ENCODE measurements around the gene CEP112.

DNA sequence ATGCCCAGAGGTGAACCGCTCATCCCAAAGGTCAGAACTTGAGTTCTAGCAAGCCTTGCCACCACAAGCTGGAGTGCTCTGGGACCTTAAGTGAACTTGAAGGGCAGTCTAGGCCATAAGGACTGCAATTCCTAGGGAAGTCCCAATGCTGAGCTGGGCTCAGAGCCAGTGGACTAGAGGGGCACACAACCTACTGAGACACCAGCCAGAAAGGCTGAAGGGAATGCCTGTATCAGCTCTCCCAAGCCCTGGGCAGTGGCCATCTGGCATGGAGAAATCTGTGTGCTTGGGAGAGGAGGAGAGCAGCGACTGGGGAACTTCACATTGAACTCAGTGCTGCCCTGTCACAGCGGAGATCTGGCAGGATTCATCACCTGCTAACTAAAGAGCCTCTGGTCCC is 201.3 kb downstream of the CEP112 start:
- TF ChIP-seq POLR2A (IDR thresholded peaks at IDR 0.05; ENCODE audit: low read depth, low read length) = no peak
- no peak for TF ChIP-seq POLR2AphosphoS5 (IDR thresholded peaks at IDR 0.05; ENCODE audit: low read depth, low read length)
- no peak for TF ChIP-seq TAF1 (IDR thresholded peaks at IDR 0.05; ENCODE audit: low read depth, low read length)
- no peak for TF ChIP-seq POU2F2 (IDR thresholded peaks at IDR 0.05; ENCODE audit: low read depth, low read length)
- TF ChIP-seq SPI1 (IDR thresholded peaks at IDR 0.05; ENCODE audit: low read depth, low read length) = no peak
- no peak for TF ChIP-seq PAX5 (IDR thresholded peaks at IDR 0.05; ENCODE audit: insufficient read depth, low read length, severe bottlenecking)

All from GM12891 (cell line).